GM18508 (cell line): ENCODE measurements around the gene KCNAB1.
"Not testable (repeated sequence)": the region's sequence is repeated elsewhere in the genome, so short reads cannot be mapped to it uniquely, and the experiment has no call there.

Experiments
- ATAC-seq: cut with Tn5 transposase; IDR thresholded peaks from one replicate; pipeline ENCODE4 v1.9.1; 2021; ENCODE audit warnings: moderate number of reproducible peaks; ENCODE audit not compliant: insufficient read depth, unreplicated experiment

Gene KCNAB1

GRCh38 chr3:156256256-156256655, 135.9 kb downstream of the KCNAB1 start:
- ATAC-seq, result no peak

GRCh38 chr3:156256945-156257344, 136.6 kb downstream of the KCNAB1 start:
- ATAC-seq, result no peak

- no peak for ATAC-seq
Measured at GRCh38 chr3:156258301-156258700, 137.9 kb downstream of the KCNAB1 start.

- no peak for ATAC-seq
Measured at GRCh38 chr3:156259896-156260295, 139.5 kb downstream of the KCNAB1 start.

- no peak for ATAC-seq
Measured at GRCh38 chr3:156260331-156260730, 140.0 kb downstream of the KCNAB1 start.

GRCh38 chr3:156264771-156265170, 144.4 kb downstream of the KCNAB1 start:
- no peak for ATAC-seq

- ATAC-seq, result no peak
Measured at GRCh38 chr3:156271508-156271907, 151.1 kb downstream of the KCNAB1 start.

- no peak for ATAC-seq
Measured at GRCh38 chr3:156271995-156272719, 151.8 kb downstream of the KCNAB1 start.

- ATAC-seq, result no peak
Measured at GRCh38 chr3:156273111-156273694, 152.8 kb downstream of the KCNAB1 start.

GRCh38 chr3:156274791-156275190, 154.4 kb downstream of the KCNAB1 start:
- ATAC-seq, result no peak

- not testable (repeated sequence) for ATAC-seq
Measured at GRCh38 chr3:156284637-156285036, 164.3 kb downstream of the KCNAB1 start.

GRCh38 chr3:156285626-156286025, 165.2 kb downstream of the KCNAB1 start:
- no peak for ATAC-seq

- ATAC-seq, result no peak
Measured at GRCh38 chr3:156290924-156291271, 170.5 kb downstream of the KCNAB1 start.

- no peak for ATAC-seq
Measured at GRCh38 chr3:156291272-156292123, 171.1 kb downstream of the KCNAB1 start.

- no peak for ATAC-seq
Measured at GRCh38 chr3:156293566-156293965, 173.2 kb downstream of the KCNAB1 start.

GRCh38 chr3:156297582-156297981, 177.2 kb downstream of the KCNAB1 start:
- no peak for ATAC-seq

- ATAC-seq, result no peak
Measured at GRCh38 chr3:156298014-156298413, 177.6 kb downstream of the KCNAB1 start.

GRCh38 chr3:156298938-156299337, 178.6 kb downstream of the KCNAB1 start:
- no peak for ATAC-seq

- ATAC-seq, result no peak
Measured at GRCh38 chr3:156299569-156299968, 179.2 kb downstream of the KCNAB1 start.

- ATAC-seq, result no peak
Measured at GRCh38 chr3:156300371-156300770, 180.0 kb downstream of the KCNAB1 start.
